Measurements from ENCODE around the gene OLFML3. TPM values are rescaled to one million over a fixed set of nuclear protein-coding genes. Genes with fewer than 3 reads are reported as not detected.

Gene OLFML3, protein sequence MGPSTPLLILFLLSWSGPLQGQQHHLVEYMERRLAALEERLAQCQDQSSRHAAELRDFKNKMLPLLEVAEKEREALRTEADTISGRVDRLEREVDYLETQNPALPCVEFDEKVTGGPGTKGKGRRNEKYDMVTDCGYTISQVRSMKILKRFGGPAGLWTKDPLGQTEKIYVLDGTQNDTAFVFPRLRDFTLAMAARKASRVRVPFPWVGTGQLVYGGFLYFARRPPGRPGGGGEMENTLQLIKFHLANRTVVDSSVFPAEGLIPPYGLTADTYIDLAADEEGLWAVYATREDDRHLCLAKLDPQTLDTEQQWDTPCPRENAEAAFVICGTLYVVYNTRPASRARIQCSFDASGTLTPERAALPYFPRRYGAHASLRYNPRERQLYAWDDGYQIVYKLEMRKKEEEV
- total RNA-seq (2014; rRNA removed; shearing (Covaris generic); ENCODE audit: low replicate concordance) = 0.18 and 0.26 TPM in 2 replicates

- no peak within 1 kb of the TSS for H2AFZ ChIP-seq (ENCODE audit: low read length)
- no peaks in the 10 kb centered on the region for H4K20me1 ChIP-seq (ENCODE audit: insufficient read depth, low read depth, low read length)
- no peaks in the 10 kb centered on the region for H3K9me2 ChIP-seq (replicated peaks; ENCODE audit: insufficient read depth, low read length)
- no peak within 1 kb of the TSS for H3K4me2 ChIP-seq (ENCODE audit: low read depth, low read length, poor library complexity, severe bottlenecking)
- no peak within 1 kb of the TSS for H3K27ac ChIP-seq (ENCODE audit: low read length)
- no peaks in the 10 kb centered on the region for H3K9me3 ChIP-seq (ENCODE audit: low read length)
- H3K4me1 ChIP-seq (ENCODE audit: low read length) = peaks cover 22% of the 10 kb centered on the region
- no peaks in the 10 kb centered on the region for H3K27me3 ChIP-seq (ENCODE audit: low read length)
- DNase-seq = peak; percentile 86
- H3K4me3 ChIP-seq (ENCODE audit: low read length) = no peak within 1 kb of the TSS
- H3K79me2 ChIP-seq (ENCODE audit: low read length) = no peaks in the 10 kb centered on the region
- peaks cover 11% of the 10 kb centered on the region; the same call in 1 of the 2 replicates for H3K36me3 ChIP-seq (ENCODE audit: insufficient read depth, low read length)
- H3K9ac ChIP-seq (ENCODE audit: low read length) = no peak within 1 kb of the TSS
These were observed at the start of gene OLFML3 for GRCh38 chr1:113978863-113979702. Gene OLFML3, plus strand, starts transcription at chr1:113979474. Its CDS starts 43 bp downstream, at chr1:113979517.

GRCh38 chr1:113929750-113930498, 49.4 kb upstream of the OLFML3 start:
- Histone ChIP-seq H3K27ac (ENCODE audit: low read length) (peak overlapping the region; percentile 75), H3K4me3 (ENCODE audit: low read length) (peak overlapping the region; percentile 91), H3K4me1 (ENCODE audit: low read length) (peaks cover 36% of the 10 kb centered on the region), H3K9me2 (replicated peaks; ENCODE audit: insufficient read depth, low read length) (no peaks in the 10 kb centered on the region), H2AFZ (ENCODE audit: low read length) (no peak overlapping the region), H4K20me1 (ENCODE audit: insufficient read depth, low read depth, low read length) (peaks cover 5% of the 10 kb centered on the region; the same call in 1 of the 2 replicates), H3K4me2 (ENCODE audit: low read depth, low read length, poor library complexity, severe bottlenecking) (peak overlapping the region; percentile 85), H3K27me3 (ENCODE audit: low read length) (no peaks in the 10 kb centered on the region), H3K9me3 (ENCODE audit: low read length) (no peaks in the 10 kb centered on the region), H3K79me2 (ENCODE audit: low read length) (peaks cover 52% of the 10 kb centered on the region), H3K9ac (ENCODE audit: low read length) (peak overlapping the region; percentile 76), H3K36me3 (ENCODE audit: insufficient read depth, low read length) (no peaks in the 10 kb centered on the region)
- peak; percentile 77 for DNase-seq

GRCh38 chr1:113930499-113931161, 48.6 kb upstream of the OLFML3 start:
- H4K20me1 ChIP-seq (ENCODE audit: insufficient read depth, low read depth, low read length) = peaks cover 9% of the 10 kb centered on the region; the same call in 1 of the 2 replicates
- H2AFZ ChIP-seq (ENCODE audit: low read length) = no peak overlapping the region
- peak overlapping the region; percentile 85 for H3K4me2 ChIP-seq (ENCODE audit: low read depth, low read length, poor library complexity, severe bottlenecking)
- H3K79me2 ChIP-seq (ENCODE audit: low read length) = peaks cover 59% of the 10 kb centered on the region
- H3K9me3 ChIP-seq (ENCODE audit: low read length) = no peaks in the 10 kb centered on the region
- peak overlapping the region; percentile 75 for H3K27ac ChIP-seq (ENCODE audit: low read length)
- peaks cover 39% of the 10 kb centered on the region for H3K4me1 ChIP-seq (ENCODE audit: low read length)
- no peaks in the 10 kb centered on the region for H3K27me3 ChIP-seq (ENCODE audit: low read length)
- no peaks in the 10 kb centered on the region for H3K9me2 ChIP-seq (replicated peaks; ENCODE audit: insufficient read depth, low read length)
- H3K9ac ChIP-seq (ENCODE audit: low read length) = peak overlapping the region; percentile 76
- no peaks in the 10 kb centered on the region for H3K36me3 ChIP-seq (ENCODE audit: insufficient read depth, low read length)
- H3K4me3 ChIP-seq (ENCODE audit: low read length) = peak overlapping the region; percentile 91
- DNase-seq = peak; percentile 81

DNA sequence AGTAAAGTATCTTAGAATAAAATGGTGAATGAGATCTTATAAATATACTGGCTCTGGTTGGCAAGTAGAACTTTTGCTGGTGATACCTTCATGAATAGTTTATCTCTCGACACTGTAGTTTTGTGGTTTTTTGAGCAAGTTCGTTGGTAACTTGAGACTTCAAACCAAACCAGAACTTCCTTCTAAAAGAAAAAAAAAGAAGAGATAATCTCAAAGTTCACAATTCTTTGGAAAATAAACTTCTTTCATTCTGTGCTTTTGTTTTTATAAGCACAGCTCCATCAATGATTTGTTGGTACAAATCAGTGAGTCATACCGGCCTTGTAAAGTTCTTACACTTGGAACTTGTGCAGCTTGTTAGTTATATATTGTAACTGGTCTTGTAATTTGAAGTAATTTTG, 47.8 kb upstream of the OLFML3 start:
- Histone ChIP-seq H3K9me3 (ENCODE audit: low read length) (no peaks in the 10 kb centered on the region), H3K4me1 (ENCODE audit: low read length) (peaks cover 46% of the 10 kb centered on the region), H2AFZ (ENCODE audit: low read length) (no peak overlapping the region), H3K9me2 (replicated peaks; ENCODE audit: insufficient read depth, low read length) (no peaks in the 10 kb centered on the region), H3K9ac (ENCODE audit: low read length) (peak overlapping the region; percentile 76), H3K27ac (ENCODE audit: low read length) (peak overlapping the region; percentile 75), H3K4me2 (ENCODE audit: low read depth, low read length, poor library complexity, severe bottlenecking) (peak overlapping the region; percentile 85), H3K27me3 (ENCODE audit: low read length) (no peaks in the 10 kb centered on the region), H3K36me3 (ENCODE audit: insufficient read depth, low read length) (no peaks in the 10 kb centered on the region), H4K20me1 (ENCODE audit: insufficient read depth, low read depth, low read length) (peaks cover 9% of the 10 kb centered on the region; the same call in 1 of the 2 replicates), H3K79me2 (ENCODE audit: low read length) (peaks cover 67% of the 10 kb centered on the region), H3K4me3 (ENCODE audit: low read length) (peak overlapping the region; percentile 91)
- peak; percentile 56 for DNase-seq

DNA sequence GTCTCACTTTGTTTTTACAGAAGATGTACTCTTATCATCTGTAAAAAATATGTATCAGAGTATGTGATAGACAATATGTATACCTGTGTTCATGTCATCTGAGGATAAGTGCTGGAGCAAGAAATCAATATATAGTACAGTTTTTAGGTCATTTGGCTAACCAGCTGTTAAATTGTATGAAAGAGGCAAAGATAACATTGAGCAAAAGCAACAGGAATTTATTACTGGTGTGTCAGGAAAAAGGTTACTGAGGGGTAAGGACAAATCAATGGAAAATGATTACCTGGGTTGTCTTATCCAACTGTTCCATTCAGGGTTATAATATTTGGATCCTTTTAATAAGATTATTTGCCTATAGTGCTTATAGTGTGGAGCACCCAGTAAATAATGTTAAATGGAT, 45.3 kb upstream of the OLFML3 start:
- H3K4me1 ChIP-seq (ENCODE audit: low read length) = peaks cover 53% of the 10 kb centered on the region
- H3K9me2 ChIP-seq (replicated peaks; ENCODE audit: insufficient read depth, low read length) = no peaks in the 10 kb centered on the region
- H3K4me2 ChIP-seq (ENCODE audit: low read depth, low read length, poor library complexity, severe bottlenecking) = no peak overlapping the region
- H3K27ac ChIP-seq (ENCODE audit: low read length) = no peak overlapping the region
- H3K9me3 ChIP-seq (ENCODE audit: low read length) = no peaks in the 10 kb centered on the region
- no peak overlapping the region for H3K4me3 ChIP-seq (ENCODE audit: low read length)
- H3K27me3 ChIP-seq (ENCODE audit: low read length) = no peaks in the 10 kb centered on the region
- no peak for DNase-seq
- H3K9ac ChIP-seq (ENCODE audit: low read length) = no peak overlapping the region
- H3K36me3 ChIP-seq (ENCODE audit: insufficient read depth, low read length) = no peaks in the 10 kb centered on the region
- H3K79me2 ChIP-seq (ENCODE audit: low read length) = peaks cover 93% of the 10 kb centered on the region
- no peak overlapping the region for H2AFZ ChIP-seq (ENCODE audit: low read length)
- H4K20me1 ChIP-seq (ENCODE audit: insufficient read depth, low read depth, low read length) = peaks cover 16% of the 10 kb centered on the region; the same call in 1 of the 2 replicates

DNA sequence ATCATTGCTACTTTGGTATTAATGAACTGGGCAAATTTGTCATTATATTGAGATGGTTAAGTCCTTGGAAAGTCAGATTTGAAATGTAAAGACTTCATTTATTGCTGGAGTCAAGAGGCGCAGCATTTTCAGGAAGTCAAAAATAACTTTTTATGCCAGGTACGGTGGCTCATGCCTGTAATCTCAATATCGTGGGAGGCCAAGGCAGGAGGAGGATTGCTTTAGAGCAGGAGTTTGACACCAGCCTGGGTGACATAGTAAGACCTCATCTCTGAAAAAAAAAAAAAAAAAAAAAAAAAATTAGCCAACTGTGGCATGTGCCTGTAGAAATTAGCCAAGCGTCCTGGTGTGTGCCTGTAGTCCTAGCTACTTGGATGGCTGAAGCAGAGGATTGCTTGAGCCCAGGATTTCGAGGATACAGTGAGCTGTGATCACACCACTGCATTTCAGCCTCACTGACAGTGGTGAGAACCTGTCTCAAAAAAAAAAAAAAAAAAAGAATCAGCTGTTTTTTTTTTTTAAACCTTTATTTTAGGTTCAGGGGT, 44.7 kb upstream of the OLFML3 start:
- peaks cover 53% of the 10 kb centered on the region for H3K4me1 ChIP-seq (ENCODE audit: low read length)
- H3K9me3 ChIP-seq (ENCODE audit: low read length) = no peaks in the 10 kb centered on the region
- no peak overlapping the region for H3K27ac ChIP-seq (ENCODE audit: low read length)
- no peak overlapping the region for H3K9ac ChIP-seq (ENCODE audit: low read length)
- no peak overlapping the region for H2AFZ ChIP-seq (ENCODE audit: low read length)
- H4K20me1 ChIP-seq (ENCODE audit: insufficient read depth, low read depth, low read length) = peaks cover 16% of the 10 kb centered on the region; the same call in 1 of the 2 replicates
- H3K9me2 ChIP-seq (replicated peaks; ENCODE audit: insufficient read depth, low read length) = no peaks in the 10 kb centered on the region
- no peak overlapping the region for H3K4me3 ChIP-seq (ENCODE audit: low read length)
- H3K79me2 ChIP-seq (ENCODE audit: low read length) = peaks cover 99% of the 10 kb centered on the region
- no peaks in the 10 kb centered on the region for H3K36me3 ChIP-seq (ENCODE audit: insufficient read depth, low read length)
- no peaks in the 10 kb centered on the region for H3K27me3 ChIP-seq (ENCODE audit: low read length)
- no peak overlapping the region for H3K4me2 ChIP-seq (ENCODE audit: low read depth, low read length, poor library complexity, severe bottlenecking)
- no peak for DNase-seq

- Histone ChIP-seq H3K79me2 (ENCODE audit: low read length) (peaks cover 100% of the 10 kb centered on the region), H3K27ac (ENCODE audit: low read length) (no peak overlapping the region), H3K4me1 (ENCODE audit: low read length) (peaks cover 53% of the 10 kb centered on the region), H2AFZ (ENCODE audit: low read length) (no peak overlapping the region), H3K4me2 (ENCODE audit: low read depth, low read length, poor library complexity, severe bottlenecking) (no peak overlapping the region), H4K20me1 (ENCODE audit: insufficient read depth, low read depth, low read length) (peaks cover 14% of the 10 kb centered on the region; the same call in 1 of the 2 replicates), H3K27me3 (ENCODE audit: low read length) (no peaks in the 10 kb centered on the region), H3K9ac (ENCODE audit: low read length) (no peak overlapping the region), H3K36me3 (ENCODE audit: insufficient read depth, low read length) (peaks cover 3% of the 10 kb centered on the region; the same call in 1 of the 2 replicates), H3K4me3 (ENCODE audit: low read length) (no peak overlapping the region), H3K9me3 (ENCODE audit: low read length) (no peaks in the 10 kb centered on the region), H3K9me2 (replicated peaks; ENCODE audit: insufficient read depth, low read length) (no peaks in the 10 kb centered on the region)
- DNase-seq = no peak
These were observed 44.1 kb upstream of the OLFML3 start for GRCh38 chr1:113935176-113935575.
